HUES6 (cell line): ENCODE results near the gene MYF5.
"Not testable (repeated sequence)": the region's sequence is repeated elsewhere in the genome, so short reads cannot be mapped to it uniquely, and the experiment has no call there.

Source experiments
- H3K27ac ChIP-seq: 2 replicates; pipeline ENCODE4 v1.7.0; 2013; ENCODE audit warnings: low read depth, mild to moderate bottlenecking, low read length, inconsistent platforms
- H3K27me3 ChIP-seq: 2 replicates; pipeline ENCODE4 v1.6.1; 2013; ENCODE audit warnings: low read length; ENCODE audit not compliant: control insufficient read depth, insufficient read depth
- H3K36me3 ChIP-seq: 2 replicates; pipeline ENCODE4 v1.6.1; 2013; ENCODE audit warnings: low read length; ENCODE audit not compliant: control insufficient read depth, insufficient read depth
- H3K4me1 ChIP-seq: 2 replicates; pipeline ENCODE4 v1.6.1; 2013; ENCODE audit warnings: low read length; ENCODE audit not compliant: control insufficient read depth, insufficient read depth
- H3K4me3 ChIP-seq: 2 replicates; pipeline ENCODE4 v1.5.1; 2013; ENCODE audit warnings: low read depth, low read length
- H3K9ac ChIP-seq: one replicate; pipeline ENCODE4 v1.6.1; 2013; ENCODE audit warnings: mild to moderate bottlenecking, low read length
- H3K9me3 ChIP-seq: 2 replicates; pipeline ENCODE4 v1.6.1; 2013; ENCODE audit warnings: low read depth, low read length; ENCODE audit not compliant: control insufficient read depth, insufficient read depth

MYF5 gene

DNA sequence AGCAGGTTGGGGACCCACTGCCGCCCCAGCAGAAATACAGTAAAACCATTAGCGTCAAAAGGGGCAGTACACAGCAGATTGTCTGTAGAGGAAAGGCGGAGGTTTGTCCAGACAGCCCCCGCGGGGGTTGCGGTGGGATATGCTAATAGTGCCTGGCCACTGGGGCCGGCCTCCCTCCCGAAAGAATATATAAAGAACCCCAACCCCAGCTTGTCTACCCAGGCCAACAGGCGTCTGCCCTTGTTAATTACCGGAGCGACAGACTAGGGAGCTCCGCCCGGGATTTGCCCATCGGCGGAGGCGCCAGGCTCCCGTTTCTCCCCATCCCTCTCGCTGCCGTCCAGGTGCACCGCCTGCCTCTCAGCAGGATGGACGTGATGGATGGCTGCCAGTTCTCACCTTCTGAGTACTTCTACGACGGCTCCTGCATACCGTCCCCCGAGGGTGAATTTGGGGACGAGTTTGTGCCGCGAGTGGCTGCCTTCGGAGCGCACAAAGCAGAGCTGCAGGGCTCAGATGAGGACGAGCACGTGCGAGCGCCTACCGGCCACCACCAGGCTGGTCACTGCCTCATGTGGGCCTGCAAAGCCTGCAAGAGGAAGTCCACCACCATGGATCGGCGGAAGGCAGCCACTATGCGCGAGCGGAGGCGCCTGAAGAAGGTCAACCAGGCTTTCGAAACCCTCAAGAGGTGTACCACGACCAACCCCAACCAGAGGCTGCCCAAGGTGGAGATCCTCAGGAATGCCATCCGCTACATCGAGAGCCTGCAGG lies at the start of gene MYF5:
Gene MYF5, plus strand, starts transcription at position 217 of the 774 bp plus-strand sequence. Its CDS starts 152 bp downstream, at position 369.
- no peak within 1 kb of the TSS for H3K4me3 ChIP-seq
- no peak within 1 kb of the TSS for H3K9ac ChIP-seq
- H3K27me3 ChIP-seq = peaks cover 58% of the 10 kb centered on the region
- peaks cover 29% of the 10 kb centered on the region for H3K4me1 ChIP-seq
- no peaks in the 10 kb centered on the region for H3K36me3 ChIP-seq
- H3K9me3 ChIP-seq = no peaks in the 10 kb centered on the region
- H3K27ac ChIP-seq = no peak within 1 kb of the TSS

GRCh38 chr12:80670214-80670613 lies 46.5 kb upstream of the MYF5 start:
- no peak overlapping the region for H3K9ac ChIP-seq
- H3K27ac ChIP-seq = no peak overlapping the region
- no peaks in the 10 kb centered on the region for H3K36me3 ChIP-seq
- no peaks in the 10 kb centered on the region for H3K4me1 ChIP-seq
- H3K27me3 ChIP-seq = no peaks in the 10 kb centered on the region
- H3K9me3 ChIP-seq = no peaks in the 10 kb centered on the region
- H3K4me3 ChIP-seq = no peak overlapping the region

- H3K9ac ChIP-seq, H3K9me3 ChIP-seq, H3K27me3 ChIP-seq, H3K36me3 ChIP-seq, H3K4me1 ChIP-seq, H3K4me3 ChIP-seq, H3K27ac ChIP-seq: not testable (repeated sequence)
These were observed 40.6 kb upstream of the MYF5 start for GRCh38 chr12:80676042-80676636.

DNA sequence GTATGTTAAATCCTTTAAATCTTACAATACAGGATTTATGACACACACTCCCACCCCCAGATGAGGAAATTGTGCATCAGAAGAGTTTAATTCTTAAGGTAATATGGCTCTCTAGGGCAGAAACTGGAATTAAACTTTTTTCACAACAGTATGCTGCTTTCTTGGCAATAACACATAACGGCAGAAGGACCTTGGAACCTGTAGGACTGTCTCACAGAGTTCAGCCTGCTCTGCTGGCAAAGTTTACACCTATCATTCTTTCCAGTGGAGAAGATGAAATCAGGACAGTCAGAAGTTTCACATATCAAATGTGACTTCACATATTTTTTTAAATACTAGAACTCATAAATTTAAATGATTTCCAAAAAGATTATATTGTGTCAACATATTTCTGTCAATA lies 39.9 kb upstream of the MYF5 start:
- Histone ChIP-seq H3K9ac (no peak overlapping the region), H3K36me3 (no peaks in the 10 kb centered on the region), H3K9me3 (no peaks in the 10 kb centered on the region), H3K4me3 (no peak overlapping the region), H3K4me1 (no peaks in the 10 kb centered on the region), H3K27ac (no peak overlapping the region), H3K27me3 (no peaks in the 10 kb centered on the region)

DNA sequence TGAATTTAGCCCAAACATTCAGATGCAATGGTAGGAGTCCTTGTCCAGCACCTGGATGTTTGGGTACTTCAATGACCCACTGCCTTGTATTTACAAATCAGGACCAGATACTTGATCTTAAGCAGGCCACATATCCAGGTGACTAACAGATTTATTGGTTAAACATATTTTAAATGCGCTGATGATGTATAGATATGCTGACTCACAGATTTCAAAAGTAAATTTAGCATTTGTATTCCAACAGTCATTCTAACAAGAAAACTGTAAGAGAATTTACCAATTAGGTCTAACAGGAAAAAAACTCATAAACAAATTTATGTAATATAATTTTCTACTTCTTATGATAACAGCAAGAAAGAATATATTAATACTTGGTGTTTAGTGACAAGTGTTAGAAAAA lies 38.7 kb upstream of the MYF5 start:
- Histone ChIP-seq H3K4me1 (no peaks in the 10 kb centered on the region), H3K27me3 (no peaks in the 10 kb centered on the region), H3K36me3 (no peaks in the 10 kb centered on the region), H3K9ac (no peak overlapping the region), H3K4me3 (no peak overlapping the region), H3K27ac (no peak overlapping the region), H3K9me3 (no peaks in the 10 kb centered on the region)

DNA sequence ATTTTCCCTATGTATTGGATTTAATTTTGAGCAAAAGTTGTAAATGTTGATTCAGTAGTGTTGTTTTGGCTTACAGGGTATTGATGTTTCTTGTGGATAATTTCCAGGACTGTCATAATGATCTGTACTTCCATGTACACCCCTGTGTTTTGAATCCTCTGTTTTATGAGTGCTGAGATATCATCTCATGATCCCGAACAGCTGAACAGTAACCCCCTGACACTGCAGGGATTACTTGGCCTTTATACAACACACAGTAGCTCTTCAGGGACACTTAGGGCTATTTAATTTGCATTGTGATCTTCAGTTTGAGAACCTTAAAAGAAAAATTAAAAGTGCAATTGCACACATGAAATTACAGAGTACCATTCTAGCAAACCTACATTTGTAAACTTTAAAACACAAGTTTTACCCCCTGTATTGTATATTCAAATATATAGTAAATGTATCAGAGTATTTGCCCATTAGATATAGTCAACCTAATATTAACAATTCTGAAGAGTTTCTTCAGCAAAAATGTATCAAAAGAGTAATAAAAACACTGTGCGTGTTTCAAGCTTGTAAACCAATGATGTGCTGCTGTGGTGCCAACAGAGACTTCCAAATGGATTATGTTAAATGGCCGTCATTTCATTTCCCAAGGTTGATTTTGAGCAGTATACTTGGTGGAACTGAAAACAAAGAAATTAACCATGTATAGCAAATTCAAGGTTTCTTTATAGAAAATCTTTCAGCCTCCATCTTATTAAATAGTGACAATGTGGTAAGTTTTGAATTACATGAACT lies 37.2 kb upstream of the MYF5 start:
- H3K4me3 ChIP-seq = no peak overlapping the region
- no peaks in the 10 kb centered on the region for H3K27me3 ChIP-seq
- H3K4me1 ChIP-seq = peaks cover 12% of the 10 kb centered on the region
- no peak overlapping the region for H3K27ac ChIP-seq
- no peaks in the 10 kb centered on the region for H3K36me3 ChIP-seq
- H3K9ac ChIP-seq = no peak overlapping the region
- H3K9me3 ChIP-seq = no peaks in the 10 kb centered on the region

- H3K4me3 ChIP-seq = no peak overlapping the region
These were observed 35.4 kb upstream of the MYF5 start for GRCh38 chr12:80681287-80681686.

DNA sequence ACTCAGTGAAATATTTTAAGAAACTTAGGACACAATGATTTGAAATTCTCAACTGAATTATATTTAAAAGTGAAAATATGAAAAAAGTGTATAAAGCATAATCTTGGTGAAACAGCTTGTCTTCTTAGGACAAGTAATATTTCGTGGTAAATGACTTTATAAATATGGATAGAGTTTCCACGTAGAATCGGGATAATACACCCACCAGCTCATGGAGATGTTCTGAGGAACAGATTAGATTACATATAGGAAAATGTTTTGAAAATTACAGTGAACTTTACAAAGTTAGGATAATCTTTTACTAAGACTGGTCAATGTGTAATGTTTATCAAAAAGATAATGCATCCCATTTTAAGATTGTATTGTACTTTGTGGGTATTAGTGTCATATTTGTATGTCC lies 34.9 kb upstream of the MYF5 start:
- Histone ChIP-seq H3K9ac (no peak overlapping the region), H3K4me1 (peaks cover 14% of the 10 kb centered on the region), H3K27ac (no peak overlapping the region), H3K36me3 (no peaks in the 10 kb centered on the region), H3K27me3 (no peaks in the 10 kb centered on the region), H3K9me3 (no peaks in the 10 kb centered on the region), H3K4me3 (no peak overlapping the region)

More at GRCh38 chr12:80681287-80681686, 35.4 kb upstream of the MYF5 start:
- no peak overlapping the region for H3K27ac ChIP-seq
- no peaks in the 10 kb centered on the region for H3K27me3 ChIP-seq
- peaks cover 14% of the 10 kb centered on the region for H3K4me1 ChIP-seq
- H3K36me3 ChIP-seq = no peaks in the 10 kb centered on the region
- no peaks in the 10 kb centered on the region for H3K9me3 ChIP-seq
- H3K9ac ChIP-seq = no peak overlapping the region

GRCh38 chr12:80684077-80684495 lies 32.6 kb upstream of the MYF5 start:
- Histone ChIP-seq H3K36me3 (no peaks in the 10 kb centered on the region), H3K27me3 (no peaks in the 10 kb centered on the region), H3K27ac (peak overlapping the region; percentile 92), H3K9me3 (no peaks in the 10 kb centered on the region), H3K4me3 (peak overlapping the region; percentile 34), H3K4me1 (peaks cover 14% of the 10 kb centered on the region), H3K9ac (peak overlapping the region; percentile 10)

- Histone ChIP-seq H3K9ac (no peak overlapping the region), H3K36me3 (no peaks in the 10 kb centered on the region), H3K4me1 (no peaks in the 10 kb centered on the region), H3K27me3 (no peaks in the 10 kb centered on the region), H3K9me3 (no peaks in the 10 kb centered on the region), H3K4me3 (no peak overlapping the region), H3K27ac (no peak overlapping the region)
These were observed 26.6 kb upstream of the MYF5 start for GRCh38 chr12:80690090-80690489.

DNA sequence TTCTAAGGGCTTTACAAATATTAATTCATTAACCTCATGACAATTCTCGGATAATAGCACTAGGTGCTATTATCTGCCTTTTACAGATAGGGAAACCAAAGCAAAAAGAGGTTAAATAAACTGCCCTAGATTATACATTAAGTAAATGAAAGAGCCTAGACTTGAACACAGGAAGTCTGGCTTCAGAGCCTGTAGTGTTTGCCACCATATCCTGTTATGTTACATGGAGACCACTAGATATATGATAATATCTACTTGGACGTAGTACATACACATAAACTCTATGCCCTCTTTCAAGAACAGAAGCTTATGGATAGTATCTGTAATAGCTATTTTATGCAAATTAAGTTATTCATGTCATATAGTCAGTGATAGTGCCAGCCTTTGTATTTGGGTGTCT lies 26.2 kb upstream of the MYF5 start:
- H3K36me3 ChIP-seq = no peaks in the 10 kb centered on the region
- H3K27me3 ChIP-seq = no peaks in the 10 kb centered on the region
- no peaks in the 10 kb centered on the region for H3K9me3 ChIP-seq
- H3K4me3 ChIP-seq = no peak overlapping the region
- H3K9ac ChIP-seq = no peak overlapping the region
- no peak overlapping the region for H3K27ac ChIP-seq
- no peaks in the 10 kb centered on the region for H3K4me1 ChIP-seq
